ENCODE measurements around the gene MBD3L4. TPM values are rescaled to one million over a fixed set of nuclear protein-coding genes. Genes with fewer than 3 reads are reported as not detected.

The MBD3L4 gene
- total RNA-seq, 1 donor from 2014 or later, result not detected

DNA sequence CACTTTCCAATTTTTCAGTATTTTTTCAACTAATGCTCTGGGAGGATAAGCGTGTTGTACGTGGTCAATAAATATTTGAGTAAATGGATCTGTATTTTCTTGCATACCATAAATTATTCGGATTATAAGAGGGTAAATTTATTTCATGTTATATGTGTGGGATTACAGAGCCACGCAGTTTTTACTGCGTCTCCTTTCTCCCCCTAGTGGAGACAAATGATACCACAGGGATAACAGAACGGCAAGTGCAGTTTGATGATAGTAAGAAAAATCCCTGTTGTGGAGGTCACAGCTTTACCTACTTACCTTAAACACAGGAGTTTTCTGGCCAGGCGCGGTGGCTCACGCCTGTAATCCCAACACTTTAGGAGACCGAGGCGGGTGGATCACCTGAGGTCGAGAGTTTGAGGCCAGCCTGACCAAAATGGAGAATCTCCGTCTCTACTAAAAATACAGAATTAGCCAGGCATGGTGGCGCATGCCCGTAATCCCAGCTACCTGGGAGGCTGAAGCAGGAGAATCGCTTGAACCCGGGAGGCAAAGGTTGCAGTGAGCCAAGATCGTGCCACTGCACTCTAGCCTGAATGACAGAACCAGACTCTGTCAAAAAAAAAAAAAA, 35.6 kb downstream of the MBD3L4 start:
- H3K36me3 Mint-ChIP-seq (ENCODE audit: low read depth, unreplicated experiment), result peaks cover 8% of the 10 kb centered on the region
- TF ChIP-seq, protein P1, sequence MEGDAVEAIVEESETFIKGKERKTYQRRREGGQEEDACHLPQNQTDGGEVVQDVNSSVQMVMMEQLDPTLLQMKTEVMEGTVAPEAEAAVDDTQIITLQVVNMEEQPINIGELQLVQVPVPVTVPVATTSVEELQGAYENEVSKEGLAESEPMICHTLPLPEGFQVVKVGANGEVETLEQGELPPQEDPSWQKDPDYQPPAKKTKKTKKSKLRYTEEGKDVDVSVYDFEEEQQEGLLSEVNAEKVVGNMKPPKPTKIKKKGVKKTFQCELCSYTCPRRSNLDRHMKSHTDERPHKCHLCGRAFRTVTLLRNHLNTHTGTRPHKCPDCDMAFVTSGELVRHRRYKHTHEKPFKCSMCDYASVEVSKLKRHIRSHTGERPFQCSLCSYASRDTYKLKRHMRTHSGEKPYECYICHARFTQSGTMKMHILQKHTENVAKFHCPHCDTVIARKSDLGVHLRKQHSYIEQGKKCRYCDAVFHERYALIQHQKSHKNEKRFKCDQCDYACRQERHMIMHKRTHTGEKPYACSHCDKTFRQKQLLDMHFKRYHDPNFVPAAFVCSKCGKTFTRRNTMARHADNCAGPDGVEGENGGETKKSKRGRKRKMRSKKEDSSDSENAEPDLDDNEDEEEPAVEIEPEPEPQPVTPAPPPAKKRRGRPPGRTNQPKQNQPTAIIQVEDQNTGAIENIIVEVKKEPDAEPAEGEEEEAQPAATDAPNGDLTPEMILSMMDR (IDR thresholded peaks at IDR 0.05; ENCODE audit: unreplicated experiment), result peak; percentile 86
- no peak overlapping the region for H3K4me3 Mint-ChIP-seq (ENCODE audit: unreplicated experiment)
- H3K27me3 Mint-ChIP-seq (ENCODE audit: unreplicated experiment), result no peaks in the 10 kb centered on the region
- peak; percentile 11 for DNase-seq (ENCODE audit: low spot score)
- H3K9me3 Mint-ChIP-seq (ENCODE audit: unreplicated experiment), result peaks cover 32% of the 10 kb centered on the region
- H3K4me1 Mint-ChIP-seq (ENCODE audit: unreplicated experiment), result no peaks in the 10 kb centered on the region
- no peak overlapping the region for H3K27ac Mint-ChIP-seq (ENCODE audit: unreplicated experiment)

DNA sequence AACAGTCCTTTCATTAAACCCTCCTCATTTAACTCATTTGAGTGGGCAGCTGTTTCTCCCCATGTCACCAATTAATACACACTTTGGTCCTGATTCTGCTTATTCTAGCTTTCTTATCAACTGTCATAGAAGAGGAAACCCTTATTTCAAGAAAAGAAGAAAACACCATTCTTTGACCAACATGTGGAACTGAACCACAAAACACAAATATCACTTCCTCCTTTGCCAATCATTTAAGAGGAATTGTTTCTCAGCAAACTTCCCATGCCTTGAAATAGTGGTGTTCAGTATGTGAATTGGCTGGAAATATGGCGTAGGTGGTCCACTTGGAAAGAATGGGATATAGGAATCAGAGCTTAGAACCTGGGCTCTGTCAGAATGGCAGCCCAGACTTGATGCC, 39.2 kb downstream of the MBD3L4 start:
- no peak for DNase-seq (ENCODE audit: low spot score)
- Mint-ChIP-seq H3K27ac (ENCODE audit: unreplicated experiment) (no peak overlapping the region), H3K9me3 (ENCODE audit: unreplicated experiment) (peaks cover 38% of the 10 kb centered on the region), H3K27me3 (ENCODE audit: unreplicated experiment) (peaks cover 1% of the 10 kb centered on the region), H3K36me3 (ENCODE audit: low read depth, unreplicated experiment) (peaks cover 10% of the 10 kb centered on the region), H3K4me3 (ENCODE audit: unreplicated experiment) (peak overlapping the region; percentile 9), H3K4me1 (ENCODE audit: unreplicated experiment) (no peaks in the 10 kb centered on the region)
- TF ChIP-seq, protein P1 (IDR thresholded peaks at IDR 0.05; ENCODE audit: unreplicated experiment), result no peak

DNA sequence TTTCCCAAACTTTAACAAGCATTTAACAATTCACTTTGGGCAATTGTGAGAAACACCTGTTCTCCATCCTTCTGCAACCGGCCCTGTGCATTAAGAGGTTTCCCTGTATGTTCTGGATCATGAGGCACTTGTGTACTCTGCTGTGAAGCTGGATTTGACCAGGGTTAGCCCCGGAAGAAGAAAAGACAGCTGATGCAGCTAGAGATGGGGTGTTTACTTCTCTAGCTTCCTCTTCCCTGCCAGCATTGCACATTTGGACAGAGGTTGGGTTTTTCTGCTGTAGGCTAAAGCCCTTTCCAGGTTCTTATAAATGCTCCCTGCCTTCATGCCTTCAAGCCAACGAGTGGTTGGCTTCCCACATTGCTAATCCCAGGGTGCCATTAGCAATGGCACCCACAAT, 39.6 kb downstream of the MBD3L4 start:
- Mint-ChIP-seq H3K9me3 (ENCODE audit: unreplicated experiment) (peaks cover 43% of the 10 kb centered on the region), H3K27me3 (ENCODE audit: unreplicated experiment) (peaks cover 2% of the 10 kb centered on the region), H3K36me3 (ENCODE audit: low read depth, unreplicated experiment) (peaks cover 15% of the 10 kb centered on the region), H3K4me3 (ENCODE audit: unreplicated experiment) (peak overlapping the region; percentile 9), H3K27ac (ENCODE audit: unreplicated experiment) (no peak overlapping the region), H3K4me1 (ENCODE audit: unreplicated experiment) (no peaks in the 10 kb centered on the region)
- DNase-seq (ENCODE audit: low spot score), result no peak
- TF ChIP-seq, protein P1 (IDR thresholded peaks at IDR 0.05; ENCODE audit: unreplicated experiment), result no peak

DNA sequence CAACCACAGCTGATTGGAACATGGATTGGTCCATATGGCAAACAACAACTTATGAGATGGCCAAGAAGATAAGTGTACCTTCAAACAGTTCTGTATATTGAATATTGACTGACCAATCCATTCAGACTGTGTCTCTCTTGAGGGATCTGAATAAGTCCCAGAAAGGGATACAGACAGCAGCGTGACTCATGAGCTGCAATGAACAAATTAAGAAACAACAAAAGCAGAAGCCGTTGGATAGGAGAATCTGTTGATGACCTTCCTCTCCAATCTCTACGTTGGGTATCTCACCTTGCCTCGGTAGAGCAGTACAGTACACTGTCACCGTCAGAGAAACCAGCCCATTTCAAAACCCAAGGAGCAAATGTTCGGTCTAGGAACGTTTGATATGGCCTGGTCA, 40.0 kb downstream of the MBD3L4 start:
- Mint-ChIP-seq H3K27me3 (ENCODE audit: unreplicated experiment) (peaks cover 5% of the 10 kb centered on the region), H3K36me3 (ENCODE audit: low read depth, unreplicated experiment) (peaks cover 19% of the 10 kb centered on the region), H3K4me3 (ENCODE audit: unreplicated experiment) (no peak overlapping the region), H3K9me3 (ENCODE audit: unreplicated experiment) (peaks cover 47% of the 10 kb centered on the region), H3K4me1 (ENCODE audit: unreplicated experiment) (no peaks in the 10 kb centered on the region), H3K27ac (ENCODE audit: unreplicated experiment) (no peak overlapping the region)
- no peak for DNase-seq (ENCODE audit: low spot score)
- TF ChIP-seq, protein P1 (IDR thresholded peaks at IDR 0.05; ENCODE audit: unreplicated experiment), result no peak

DNA sequence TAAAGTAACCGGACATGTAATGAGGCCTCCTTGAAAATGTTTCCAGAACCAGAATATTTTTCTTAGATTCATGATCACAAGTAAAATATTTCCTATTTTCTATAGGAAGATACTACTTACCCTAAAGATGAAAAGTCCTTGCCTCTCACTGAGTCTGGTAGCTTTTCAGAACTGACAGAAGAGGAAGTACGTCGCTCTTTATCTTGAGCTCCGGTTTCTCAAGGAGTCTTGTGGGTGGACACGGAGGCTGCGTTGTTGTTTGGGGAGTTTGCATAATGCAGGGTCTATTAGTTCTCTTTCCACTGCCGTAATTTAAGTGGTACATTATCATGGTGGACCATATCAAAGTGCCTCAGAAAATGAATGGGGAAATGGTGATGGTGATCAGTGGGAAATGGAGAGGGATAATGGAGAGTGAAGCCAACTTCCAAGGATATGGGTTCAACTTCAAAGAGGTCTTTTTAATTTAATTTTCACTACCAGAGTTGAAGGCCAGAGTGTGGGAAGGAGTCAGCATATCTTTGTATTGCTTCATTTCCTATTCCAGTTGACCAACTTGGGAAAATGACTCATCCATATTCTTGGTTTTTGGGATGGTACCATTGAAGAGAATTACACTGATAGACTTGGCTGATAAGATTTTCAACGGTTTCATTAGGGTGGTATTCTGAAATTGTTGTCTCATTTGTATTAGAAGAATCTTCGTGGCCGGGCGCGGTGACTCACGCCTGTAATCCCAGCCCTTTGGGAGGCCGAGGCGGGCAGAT, 42.1 kb downstream of the MBD3L4 start:
- no peaks in the 10 kb centered on the region for H3K4me1 Mint-ChIP-seq (ENCODE audit: unreplicated experiment)
- peaks cover 24% of the 10 kb centered on the region for H3K36me3 Mint-ChIP-seq (ENCODE audit: low read depth, unreplicated experiment)
- H3K4me3 Mint-ChIP-seq (ENCODE audit: unreplicated experiment), result no peak overlapping the region
- peaks cover 47% of the 10 kb centered on the region for H3K9me3 Mint-ChIP-seq (ENCODE audit: unreplicated experiment)
- H3K27me3 Mint-ChIP-seq (ENCODE audit: unreplicated experiment), result peaks cover 6% of the 10 kb centered on the region
- DNase-seq (ENCODE audit: low spot score), result no peak
- TF ChIP-seq, protein P1 (IDR thresholded peaks at IDR 0.05; ENCODE audit: unreplicated experiment), result no peak
- no peak overlapping the region for H3K27ac Mint-ChIP-seq (ENCODE audit: unreplicated experiment)

Data from endothelial cell (in vitro differentiated cells).